Right lung (tissue), 5 donors: ENCODE measurements around the gene CHIC2. TPM values are rescaled to one million over a fixed set of nuclear protein-coding genes. Genes with fewer than 3 reads are reported as not detected.

Experiments used
- DNase-seq, 2 donors: peaks; one replicate each; pipeline ENCODE4 v3.0.0-alpha.2; 2013
- polyA plus RNA-seq, 5 donors: library from polyadenylated mRNA; unstranded; fragments of 120-200 nt; gene quantifications; one replicate each; pipeline versions ENCODE4 v1.2.1 to v1.2.3, GENCODE V29; 2013; ENCODE audit warnings: inconsistent platforms in 1 of 5, low replicate concordance in 1 of 5; ENCODE audit not compliant: insufficient read length in 5 of 5, insufficient read depth in 1 of 5

The CHIC2 gene
- polyA plus RNA-seq, 5 donors: 26.3 to 34.9 (median 30.4) TPM

DNA sequence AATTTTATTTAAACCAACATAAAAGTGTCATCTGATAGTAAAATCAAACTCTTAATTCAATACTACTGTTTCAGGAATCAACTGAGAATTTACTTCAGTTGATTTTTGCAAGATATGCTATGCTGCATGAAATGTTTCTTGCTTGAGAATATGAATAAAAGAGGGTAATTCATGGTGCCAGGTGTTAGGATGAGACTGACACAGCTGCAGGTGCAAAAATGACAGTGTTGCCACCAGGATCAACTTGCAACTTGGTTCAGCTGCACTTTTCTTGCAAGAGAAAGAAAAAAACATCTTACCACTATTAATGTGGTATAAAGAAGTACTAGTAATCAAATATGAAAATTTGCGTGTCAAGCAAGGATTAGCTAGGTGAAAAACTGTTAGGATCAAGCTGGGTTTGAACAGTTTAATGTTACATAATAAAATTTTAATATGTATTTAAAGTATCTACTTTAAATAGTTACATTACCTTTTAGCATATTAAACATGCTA lies 49.7 kb downstream of the CHIC2 start:
- DNase-seq: no peak

- no peak for DNase-seq
Observed at GRCh38 chr4:54011201-54011600, 53.2 kb downstream of the CHIC2 start.

DNA sequence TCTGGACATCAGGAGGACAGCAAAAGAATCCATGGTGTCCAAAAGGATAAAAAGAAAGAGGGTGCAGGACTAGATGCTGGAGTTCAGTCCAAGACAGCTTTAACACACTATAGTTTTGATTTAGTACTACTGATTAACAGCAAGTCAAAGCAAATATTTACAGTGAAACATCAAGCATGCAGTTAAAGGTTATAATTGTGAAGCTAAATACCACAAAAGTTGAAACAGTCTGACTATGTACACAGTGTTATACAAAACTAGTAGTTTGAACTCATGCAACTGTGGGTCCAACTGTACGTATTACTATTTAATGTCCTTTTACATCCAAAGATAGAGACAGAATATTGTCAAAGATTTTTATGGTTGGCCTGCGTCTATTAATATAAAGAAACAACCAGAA lies 57.6 kb downstream of the CHIC2 start:
- DNase-seq: no peak

GRCh38 chr4:54005475-54005874 lies 58.9 kb downstream of the CHIC2 start:
- DNase-seq: no peak

GRCh38 chr4:54004463-54004862 lies 59.9 kb downstream of the CHIC2 start:
- DNase-seq: no peak

GRCh38 chr4:54001668-54002365 lies 62.6 kb downstream of the CHIC2 start:
- DNase-seq: no peak

- DNase-seq: no peak
Observed at GRCh38 chr4:53997898-53998297, 66.5 kb downstream of the CHIC2 start.

DNA sequence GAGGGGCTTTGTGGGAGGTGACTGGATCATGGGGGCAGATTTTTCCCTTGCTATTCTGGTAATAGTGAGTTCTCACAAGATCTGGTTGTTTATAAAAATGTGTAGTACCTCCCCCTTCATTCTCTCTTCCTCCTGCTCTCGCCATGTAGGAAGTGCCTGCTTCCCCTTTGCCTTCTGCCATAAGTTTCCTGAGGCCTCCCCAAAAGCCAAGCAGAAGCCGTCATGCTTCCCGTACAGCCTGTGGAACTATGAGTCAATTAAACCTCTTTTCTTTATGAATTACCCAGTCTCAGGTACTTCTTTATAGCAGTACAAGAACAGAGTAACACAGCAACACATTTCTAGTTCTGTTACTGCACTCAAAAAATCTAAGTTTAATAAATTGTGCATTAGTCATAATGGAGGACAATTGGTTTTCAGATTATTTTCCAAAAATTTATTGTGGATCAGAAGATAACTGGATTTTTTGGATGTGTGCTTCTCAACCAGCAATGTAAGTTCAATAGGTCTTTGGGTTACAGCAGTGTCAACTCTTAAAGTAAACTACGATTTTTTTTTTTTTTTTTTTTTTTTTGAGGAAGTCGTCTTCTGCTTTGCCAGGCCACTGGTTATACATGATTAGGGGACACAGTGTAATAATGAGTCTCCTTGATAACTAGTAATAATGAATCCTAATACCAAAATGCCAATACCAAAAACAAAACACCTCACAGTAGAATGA lies 69.9 kb downstream of the CHIC2 start:
- no peak for DNase-seq

DNA sequence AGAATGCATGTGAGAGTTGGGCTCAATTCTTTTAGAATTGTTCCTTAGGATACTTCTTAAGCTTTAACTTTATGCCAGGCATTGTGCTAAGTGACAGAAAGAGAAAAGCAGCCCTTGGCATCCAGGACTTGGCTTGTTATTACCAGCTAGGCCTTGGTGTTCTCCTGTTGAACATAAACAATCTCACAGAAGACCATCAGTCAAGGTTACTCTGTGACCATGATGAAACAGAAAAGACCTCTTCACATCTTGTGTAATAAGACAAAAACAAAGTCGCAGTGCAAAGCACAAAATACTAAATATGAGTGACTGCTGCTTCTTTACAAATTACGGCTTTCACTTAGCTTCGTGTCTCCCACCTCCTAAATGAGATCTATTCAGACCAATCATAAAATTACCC lies 71.6 kb downstream of the CHIC2 start:
- no peak for DNase-seq

DNA sequence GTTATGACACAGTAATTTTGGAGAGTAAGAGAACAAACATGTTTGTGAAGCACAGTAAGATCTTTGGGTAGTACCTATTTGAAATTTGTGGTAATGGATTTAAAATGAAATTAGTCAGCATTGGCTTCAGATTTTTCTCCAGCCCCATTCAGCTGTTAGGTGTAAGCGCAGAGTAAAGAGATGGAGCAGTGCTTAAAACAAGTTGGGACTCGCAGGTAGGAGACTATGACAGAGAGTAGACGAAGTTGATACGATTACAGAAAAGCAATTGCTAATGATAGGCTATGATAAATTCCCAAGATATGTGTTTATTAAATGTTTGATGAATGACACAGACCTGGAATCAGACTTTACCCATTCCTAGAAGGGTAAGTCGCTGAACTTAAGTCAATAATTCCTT lies 72.6 kb downstream of the CHIC2 start:
- no peak for DNase-seq

- DNase-seq: no peak
Observed at GRCh38 chr4:53990641-53991040, 73.8 kb downstream of the CHIC2 start.

- DNase-seq: no peak
Observed at GRCh38 chr4:53987761-53988171, 76.6 kb downstream of the CHIC2 start.

GRCh38 chr4:53986062-53986461 lies 78.3 kb downstream of the CHIC2 start:
- no peak for DNase-seq

DNA sequence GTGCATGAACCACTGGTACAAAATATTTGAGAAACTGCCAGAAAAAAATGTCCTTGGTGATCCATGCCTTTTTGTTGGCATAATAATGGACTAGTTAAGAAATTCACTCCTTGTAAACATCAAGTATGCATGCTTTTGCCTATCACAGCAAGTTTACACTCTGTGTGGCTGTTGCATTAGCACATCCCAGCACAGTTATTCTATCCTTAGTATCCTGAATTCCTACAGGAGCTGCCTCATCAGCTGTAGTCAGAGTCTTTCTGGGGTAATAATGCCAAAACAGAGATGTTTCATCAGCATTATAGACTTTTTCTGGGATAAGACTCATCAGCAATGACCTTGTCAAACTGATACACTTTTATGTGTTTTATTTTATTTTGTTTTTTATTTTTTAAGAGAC lies 82.8 kb downstream of the CHIC2 start:
- DNase-seq: no peak

DNA sequence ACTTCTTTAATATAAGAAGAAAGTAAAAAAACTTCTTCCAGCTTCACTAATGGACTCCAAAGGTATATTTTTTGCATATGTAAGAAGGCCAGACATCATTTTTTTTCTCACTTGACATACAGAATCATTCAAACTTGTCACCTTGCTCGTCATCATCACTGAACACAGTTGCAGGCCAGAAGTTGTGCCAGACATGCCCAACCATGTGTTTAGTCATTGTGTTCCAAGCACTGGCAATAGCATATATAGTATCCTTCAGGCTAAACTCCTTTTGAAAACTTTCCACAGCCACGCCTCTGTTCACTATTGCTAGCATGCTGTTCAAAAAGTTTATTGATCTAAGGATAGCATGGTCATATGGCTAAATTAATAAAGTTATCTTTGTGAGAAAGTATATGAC lies 83.3 kb downstream of the CHIC2 start:
- DNase-seq: no peak

GRCh38 chr4:53974561-53974960 lies 89.8 kb downstream of the CHIC2 start:
- no peak for DNase-seq

- DNase-seq: no peak
Observed at GRCh38 chr4:53967986-53968385, 96.4 kb downstream of the CHIC2 start.

GRCh38 chr4:53963781-53964180 lies 100.6 kb downstream of the CHIC2 start:
- DNase-seq: no peak

GRCh38 chr4:53963336-53963735 lies 101.1 kb downstream of the CHIC2 start:
- no peak for DNase-seq

- no peak for DNase-seq
Observed at GRCh38 chr4:53962516-53963225, 101.7 kb downstream of the CHIC2 start.

DNA sequence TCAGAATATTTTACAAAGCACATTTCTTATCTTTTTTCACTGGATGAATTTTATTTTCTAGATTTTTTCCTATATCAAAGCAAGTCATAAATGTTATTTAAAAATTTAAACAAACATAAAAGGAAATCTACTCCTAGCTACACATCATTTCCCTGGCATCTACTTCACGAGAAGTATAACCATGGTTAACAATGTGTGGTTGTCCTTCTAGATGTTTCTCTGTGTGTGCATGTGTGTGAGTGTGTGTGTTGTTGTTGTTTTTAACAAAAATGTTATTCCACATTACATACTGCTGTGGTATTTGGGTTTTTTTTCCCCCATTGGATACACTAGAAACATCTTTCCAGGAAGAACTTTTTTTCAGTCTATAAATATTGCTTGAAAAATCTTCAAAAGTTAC lies 103.1 kb downstream of the CHIC2 start:
- DNase-seq: no peak

DNA sequence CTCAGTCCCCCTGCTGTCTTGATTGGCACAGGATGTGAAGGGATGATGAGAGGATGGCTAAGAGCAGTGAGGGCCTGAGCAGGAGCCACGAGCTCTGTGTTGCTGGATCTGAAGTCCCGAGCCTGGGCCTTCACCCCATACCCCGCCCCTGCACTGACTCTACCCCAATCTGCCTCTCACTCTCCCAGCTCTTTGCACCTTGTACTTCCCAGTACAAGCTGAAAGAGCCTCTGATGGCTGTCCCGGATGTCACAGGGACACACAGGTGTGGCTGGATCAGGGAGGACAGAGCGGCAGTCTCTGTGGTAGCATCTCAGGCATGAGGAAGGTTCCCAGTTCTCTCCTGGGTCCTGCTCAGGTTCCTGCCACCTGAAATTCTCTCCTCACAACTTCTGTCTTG lies 103.6 kb downstream of the CHIC2 start:
- DNase-seq: no peak
